GM18502 (cell line): Measurements from ENCODE around the gene ATP10B.
A peak's percentile ranks its signal among the peaks of the same experiment; 100 is the strongest.
"Not testable (repeated sequence)": the region's sequence is repeated elsewhere in the genome, so short reads cannot be mapped to it uniquely, and the experiment has no call there.

Experiments used
- ATAC-seq: cut with Tn5 transposase; IDR thresholded peaks from one replicate; pipeline ENCODE4 v1.9.1; 2021; ENCODE audit warnings: mild to moderate bottlenecking; ENCODE audit not compliant: unreplicated experiment, poor library complexity

ATP10B gene, protein sequence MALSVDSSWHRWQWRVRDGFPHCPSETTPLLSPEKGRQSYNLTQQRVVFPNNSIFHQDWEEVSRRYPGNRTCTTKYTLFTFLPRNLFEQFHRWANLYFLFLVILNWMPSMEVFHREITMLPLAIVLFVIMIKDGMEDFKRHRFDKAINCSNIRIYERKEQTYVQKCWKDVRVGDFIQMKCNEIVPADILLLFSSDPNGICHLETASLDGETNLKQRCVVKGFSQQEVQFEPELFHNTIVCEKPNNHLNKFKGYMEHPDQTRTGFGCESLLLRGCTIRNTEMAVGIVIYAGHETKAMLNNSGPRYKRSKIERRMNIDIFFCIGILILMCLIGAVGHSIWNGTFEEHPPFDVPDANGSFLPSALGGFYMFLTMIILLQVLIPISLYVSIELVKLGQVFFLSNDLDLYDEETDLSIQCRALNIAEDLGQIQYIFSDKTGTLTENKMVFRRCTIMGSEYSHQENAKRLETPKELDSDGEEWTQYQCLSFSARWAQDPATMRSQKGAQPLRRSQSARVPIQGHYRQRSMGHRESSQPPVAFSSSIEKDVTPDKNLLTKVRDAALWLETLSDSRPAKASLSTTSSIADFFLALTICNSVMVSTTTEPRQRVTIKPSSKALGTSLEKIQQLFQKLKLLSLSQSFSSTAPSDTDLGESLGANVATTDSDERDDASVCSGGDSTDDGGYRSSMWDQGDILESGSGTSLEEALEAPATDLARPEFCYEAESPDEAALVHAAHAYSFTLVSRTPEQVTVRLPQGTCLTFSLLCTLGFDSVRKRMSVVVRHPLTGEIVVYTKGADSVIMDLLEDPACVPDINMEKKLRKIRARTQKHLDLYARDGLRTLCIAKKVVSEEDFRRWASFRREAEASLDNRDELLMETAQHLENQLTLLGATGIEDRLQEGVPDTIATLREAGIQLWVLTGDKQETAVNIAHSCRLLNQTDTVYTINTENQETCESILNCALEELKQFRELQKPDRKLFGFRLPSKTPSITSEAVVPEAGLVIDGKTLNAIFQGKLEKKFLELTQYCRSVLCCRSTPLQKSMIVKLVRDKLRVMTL (N-terminal part only)

DNA sequence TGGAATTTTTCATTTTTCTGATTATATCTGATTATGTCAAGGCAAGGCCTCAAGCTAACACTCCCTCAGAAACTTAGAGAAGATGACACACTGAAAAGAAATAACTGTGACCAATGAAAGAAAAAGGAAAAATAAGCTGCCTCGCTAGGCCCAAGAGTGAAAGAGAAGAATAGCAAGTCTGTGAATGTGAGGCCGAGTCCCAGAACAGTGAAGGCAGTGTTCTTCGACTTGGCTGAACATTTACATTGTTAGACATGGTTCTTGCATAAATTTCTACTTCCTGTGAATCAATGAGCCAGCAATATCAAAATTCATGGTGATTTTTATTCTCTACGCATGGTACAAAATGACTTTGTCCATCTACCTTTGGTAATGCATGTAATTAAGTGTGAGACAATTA, at the start of gene ATP10B:
Gene ATP10B, minus strand, starts transcription at position 163 of the 400 bp plus-strand sequence. CDS start 164,137 bp downstream, outside the sequence.
- no peak for ATAC-seq

DNA sequence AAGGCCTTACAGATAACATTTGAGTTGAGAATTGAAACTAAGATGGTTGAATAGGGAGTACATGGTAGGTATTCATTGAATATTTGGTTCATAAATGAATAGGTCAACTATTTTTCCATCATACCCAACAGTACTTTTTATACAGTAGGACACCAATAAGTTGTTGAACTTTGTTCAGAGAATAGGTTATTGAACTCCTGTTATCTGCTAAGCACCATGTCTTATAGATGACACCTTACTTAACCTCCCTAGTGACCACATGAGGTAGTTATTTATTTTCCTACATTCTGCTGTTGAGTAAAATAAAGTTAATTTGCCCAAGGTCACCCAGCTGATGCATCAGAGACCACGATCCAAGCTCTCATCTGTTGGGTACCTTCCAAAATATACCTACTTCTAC, 49.6 kb upstream of the ATP10B start:
- no peak for ATAC-seq

DNA sequence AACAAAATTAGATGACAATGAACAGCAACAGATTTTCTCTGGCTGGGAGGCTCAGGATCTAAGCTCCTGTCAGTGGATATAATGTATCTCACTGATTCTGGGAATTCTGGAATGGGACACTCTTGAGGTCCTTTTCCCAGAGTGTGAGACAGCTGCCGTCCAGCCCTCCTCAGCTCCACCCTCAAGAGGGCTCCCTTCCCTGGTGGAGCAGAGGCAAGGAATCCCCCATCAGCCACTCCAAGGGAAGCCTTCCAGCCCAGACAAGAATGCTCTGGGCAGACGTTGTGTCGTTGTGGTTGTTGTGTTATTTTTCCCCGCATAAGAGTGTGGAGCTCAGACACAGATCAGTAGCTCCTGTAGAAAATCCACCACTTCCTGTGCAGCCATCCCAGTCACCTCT, 47.7 kb upstream of the ATP10B start:
- ATAC-seq, result no peak

DNA sequence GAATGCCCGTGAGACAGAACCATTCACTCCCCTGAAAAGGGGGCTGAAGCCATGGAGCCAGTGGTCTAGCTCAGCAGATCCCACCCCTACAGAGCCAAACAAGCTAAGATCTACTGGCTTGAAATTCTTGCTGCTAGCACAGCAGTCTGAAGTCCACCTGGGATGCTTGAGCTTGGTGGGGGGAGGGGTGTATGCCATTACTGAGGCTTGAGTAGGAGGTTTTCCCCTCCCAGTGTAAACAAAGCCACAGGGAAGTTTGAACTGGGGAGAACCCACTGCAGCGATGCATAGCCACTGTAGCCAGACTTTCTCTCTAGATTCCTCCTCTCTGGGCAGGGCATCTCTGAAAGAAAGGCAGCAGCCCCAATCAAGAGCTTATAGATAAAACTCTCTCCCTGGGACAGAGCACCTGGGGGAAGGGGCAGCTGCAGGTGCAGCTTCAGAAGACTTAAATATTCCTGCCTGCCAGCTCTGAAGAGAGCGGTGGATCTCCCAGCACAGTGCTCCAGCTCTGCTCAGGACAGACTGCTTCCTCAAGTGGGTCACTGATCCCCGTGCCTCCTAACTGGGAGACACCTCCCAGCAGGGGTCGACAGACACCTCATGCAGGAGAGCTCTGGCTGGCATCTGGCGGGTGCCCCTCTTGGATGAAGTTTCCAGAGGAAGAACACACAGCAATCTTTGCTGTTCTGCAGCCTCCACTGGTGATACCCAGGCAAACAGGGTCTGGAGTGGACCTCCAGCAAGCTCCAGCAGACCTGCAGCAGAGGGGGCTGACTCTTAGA, 41.4 kb upstream of the ATP10B start:
- not testable (repeated sequence) for ATAC-seq

DNA sequence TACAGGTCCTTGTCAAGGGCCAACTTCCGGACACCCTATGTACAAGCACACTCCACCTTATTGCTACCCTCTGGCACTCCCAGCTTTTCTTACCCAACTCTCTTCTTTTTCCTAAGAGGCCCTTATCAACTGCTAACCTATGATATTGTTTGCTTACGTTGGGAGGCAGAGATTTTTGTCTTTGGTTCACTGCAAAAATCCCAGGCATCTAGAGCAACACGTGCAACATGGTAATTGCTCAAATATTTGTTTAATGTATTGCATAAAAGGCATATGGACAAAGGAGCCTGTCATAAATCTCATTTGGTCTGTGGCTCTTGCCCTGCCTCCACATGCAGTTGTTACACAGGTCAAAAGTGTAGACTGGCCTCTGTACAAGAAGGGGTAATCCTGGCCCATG, 35.8 kb upstream of the ATP10B start:
- ATAC-seq, result no peak

DNA sequence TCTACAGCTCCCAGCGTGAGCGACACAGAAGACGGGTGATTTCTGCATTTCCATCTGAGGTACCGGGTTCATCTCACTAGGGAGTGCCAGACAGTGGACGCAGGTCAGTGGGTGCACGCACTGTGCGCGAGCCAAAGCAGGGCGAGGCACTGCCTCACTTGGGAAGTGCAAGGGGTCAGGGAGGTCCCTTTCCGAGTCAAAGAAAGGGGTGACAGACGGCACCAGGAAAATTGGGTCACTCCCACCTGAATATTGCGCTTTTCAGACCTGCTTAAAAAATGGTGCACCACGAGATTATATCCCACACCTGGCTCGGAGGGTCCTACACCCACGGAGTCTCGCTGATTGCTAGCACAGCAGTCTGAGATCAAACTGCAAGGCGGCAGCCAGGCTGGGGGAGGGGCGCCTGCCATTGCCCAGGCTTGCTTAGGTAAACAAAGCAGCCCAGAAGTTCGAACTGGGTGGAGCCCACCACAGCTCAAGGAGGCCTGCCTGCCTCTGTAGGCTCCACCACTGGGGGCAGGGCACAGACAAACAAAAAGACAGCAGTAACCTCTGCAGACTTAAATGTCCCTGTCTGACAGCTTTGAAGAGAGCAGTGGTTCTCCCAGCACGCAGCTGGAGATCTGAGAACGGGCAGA, 21.7 kb upstream of the ATP10B start:
- ATAC-seq, result not testable (repeated sequence)

DNA sequence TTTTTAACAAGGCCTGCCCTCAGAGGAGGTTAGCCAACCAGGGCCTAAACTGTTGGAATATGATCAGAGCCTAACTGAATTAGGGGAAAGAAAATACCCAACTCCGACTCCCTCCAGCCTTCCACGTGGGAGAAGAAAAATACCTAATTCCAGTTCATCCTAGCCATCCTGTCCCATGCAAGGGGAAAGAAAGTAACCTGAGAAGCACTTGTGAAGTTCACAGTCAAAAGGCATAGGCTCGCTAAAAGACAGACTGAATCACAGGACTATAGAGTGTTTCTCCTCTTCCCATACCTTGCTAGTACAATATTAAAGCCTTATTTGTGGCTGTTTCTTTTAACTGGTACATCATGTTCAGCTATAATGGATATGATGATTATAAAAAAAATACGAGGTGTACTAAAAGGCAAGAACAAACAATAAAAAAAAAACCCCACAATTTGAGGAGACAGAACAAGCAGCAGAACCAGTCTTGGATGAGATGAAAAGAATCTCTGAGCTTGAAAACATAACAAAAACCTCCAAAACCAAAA, 18.0 kb upstream of the ATP10B start:
- no peak for ATAC-seq

DNA sequence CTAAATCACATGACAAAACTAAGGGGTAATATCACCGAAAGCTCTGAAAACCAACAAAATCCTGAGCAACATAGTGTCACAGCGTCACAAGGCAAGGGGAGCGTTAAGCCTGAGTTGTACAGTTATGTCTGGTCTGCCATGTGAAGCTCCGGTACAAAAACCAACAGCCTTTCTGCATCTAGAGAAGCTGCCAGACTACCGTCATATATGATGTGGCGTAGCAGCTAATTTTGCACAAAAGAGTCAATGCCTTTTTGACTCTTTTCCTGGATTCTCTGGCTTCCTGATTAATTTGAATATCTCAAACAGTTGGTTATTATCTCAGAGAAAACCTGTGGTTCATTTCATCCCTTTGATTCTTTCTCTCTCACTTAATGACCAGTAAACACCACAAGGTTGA, 16.0 kb upstream of the ATP10B start:
- no peak for ATAC-seq

DNA sequence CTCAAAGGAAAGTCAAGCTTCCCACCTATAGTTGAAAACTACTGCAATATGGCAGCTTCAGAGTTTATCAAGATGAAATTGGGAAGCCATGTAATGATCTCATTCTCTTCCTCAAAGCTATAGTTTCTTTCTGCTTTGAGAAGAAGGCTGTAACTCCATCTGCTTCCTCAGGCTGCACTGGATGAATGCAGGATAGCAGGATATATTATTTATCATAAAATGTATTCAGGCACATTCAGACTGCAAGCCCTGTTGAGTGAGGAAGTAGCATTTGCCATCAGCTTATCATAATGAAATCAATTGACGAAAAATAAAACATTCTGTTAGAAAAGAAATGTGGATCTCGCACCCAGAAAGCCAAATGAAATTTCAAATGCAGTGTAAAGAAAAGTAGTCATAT, 560 bp downstream of the ATP10B start:
- ATAC-seq, result no peak

DNA sequence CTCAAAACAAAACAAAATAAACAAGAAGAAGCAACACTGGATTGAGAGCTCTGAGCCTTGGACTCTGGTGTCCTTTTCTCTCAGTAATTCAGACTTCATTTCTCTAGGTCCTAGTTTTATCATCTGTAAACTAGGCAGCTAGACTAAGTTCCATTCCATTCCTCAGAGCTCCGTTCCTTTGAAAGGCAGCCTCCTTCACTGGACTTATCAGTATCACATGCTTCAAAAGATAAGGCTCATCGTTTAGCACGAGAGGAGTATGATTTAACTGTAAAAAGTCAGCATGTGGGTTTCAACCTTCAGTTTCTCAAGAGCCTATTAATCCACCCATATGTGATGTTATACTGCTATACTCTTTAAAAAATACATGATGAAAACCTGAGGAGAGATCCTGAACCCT, 1.6 kb downstream of the ATP10B start:
- ATAC-seq, result no peak

DNA sequence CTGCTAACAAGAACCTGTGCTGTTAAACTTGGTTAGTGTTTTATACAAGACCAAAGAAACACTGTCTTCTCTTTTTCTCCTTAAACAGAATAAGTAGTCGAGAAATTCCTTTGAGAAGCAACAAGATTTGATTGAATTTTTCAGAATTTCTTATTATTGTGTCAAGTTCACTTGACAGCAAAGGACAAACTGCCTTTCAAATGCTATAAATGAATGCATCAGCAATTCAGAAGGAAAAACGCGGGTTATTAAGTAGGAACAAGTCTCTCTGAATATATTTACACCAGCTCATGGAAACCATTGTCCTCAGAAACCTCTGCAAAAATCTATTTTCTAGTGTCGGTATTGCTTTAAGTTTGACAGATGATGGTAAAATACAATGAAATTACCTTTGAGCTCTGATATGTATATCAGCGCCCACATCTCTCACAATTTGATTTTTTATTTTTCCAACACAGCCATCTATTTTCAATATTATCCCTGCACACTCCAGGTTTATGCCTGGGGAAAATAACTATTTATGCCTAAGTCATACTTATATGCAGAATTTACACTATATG, 4.4 kb downstream of the ATP10B start:
- no peak for ATAC-seq

DNA sequence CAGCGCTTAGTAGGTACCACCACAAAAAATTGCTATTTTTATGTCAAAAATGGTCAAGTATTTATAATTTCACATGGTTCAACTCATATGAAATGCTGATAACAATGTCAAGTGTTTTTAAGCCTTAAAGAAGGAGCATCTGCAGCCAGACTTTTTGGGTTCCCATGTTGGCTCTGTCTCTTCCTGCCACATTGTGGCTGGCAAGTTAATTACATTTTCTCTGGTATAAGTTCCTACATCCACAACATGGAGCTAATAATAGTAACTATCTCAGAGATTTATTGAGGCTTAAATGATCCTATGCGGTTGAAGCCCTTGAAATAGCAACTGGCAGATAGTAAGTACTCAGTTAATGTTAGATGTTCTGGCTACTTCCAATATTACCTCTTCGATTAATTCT, 5.4 kb downstream of the ATP10B start:
- no peak for ATAC-seq

DNA sequence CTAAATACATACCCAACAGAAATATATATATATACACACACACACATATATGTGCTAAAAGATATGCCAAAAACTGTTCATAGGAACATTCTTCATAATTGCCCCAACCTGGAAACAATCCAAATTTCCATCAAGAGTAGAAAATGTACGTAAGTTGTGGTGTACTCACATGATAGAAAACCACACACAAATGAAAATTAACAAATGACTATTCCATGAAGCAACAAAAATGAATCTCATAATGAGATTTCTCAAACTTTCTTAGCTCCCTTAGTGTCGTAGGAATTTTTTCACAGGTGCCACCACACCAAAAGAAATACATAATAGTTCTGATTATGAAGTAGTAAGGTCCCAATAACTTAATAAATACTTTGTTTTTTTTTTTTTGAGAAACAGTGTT, 7.8 kb downstream of the ATP10B start:
- ATAC-seq, result no peak

DNA sequence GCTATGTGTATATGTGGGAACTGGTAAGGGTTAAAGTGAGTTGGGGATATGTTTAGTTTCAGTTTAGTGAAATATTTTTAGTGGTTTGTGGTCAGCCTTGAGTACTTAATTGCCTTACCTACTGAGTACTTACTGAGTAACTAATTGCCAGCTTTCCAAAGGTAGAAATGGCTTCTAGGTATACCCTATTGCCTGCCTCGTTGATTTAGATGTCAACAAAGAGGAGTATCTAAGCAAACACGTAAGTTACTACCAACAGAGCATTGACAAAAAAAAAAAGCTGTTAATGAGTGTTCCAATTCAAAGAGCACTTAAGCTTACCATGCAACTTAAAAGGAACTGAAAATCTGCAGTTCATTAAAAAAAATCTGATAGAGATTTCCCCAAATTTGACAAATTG, 8.8 kb downstream of the ATP10B start:
- peak; percentile 97 for ATAC-seq

DNA sequence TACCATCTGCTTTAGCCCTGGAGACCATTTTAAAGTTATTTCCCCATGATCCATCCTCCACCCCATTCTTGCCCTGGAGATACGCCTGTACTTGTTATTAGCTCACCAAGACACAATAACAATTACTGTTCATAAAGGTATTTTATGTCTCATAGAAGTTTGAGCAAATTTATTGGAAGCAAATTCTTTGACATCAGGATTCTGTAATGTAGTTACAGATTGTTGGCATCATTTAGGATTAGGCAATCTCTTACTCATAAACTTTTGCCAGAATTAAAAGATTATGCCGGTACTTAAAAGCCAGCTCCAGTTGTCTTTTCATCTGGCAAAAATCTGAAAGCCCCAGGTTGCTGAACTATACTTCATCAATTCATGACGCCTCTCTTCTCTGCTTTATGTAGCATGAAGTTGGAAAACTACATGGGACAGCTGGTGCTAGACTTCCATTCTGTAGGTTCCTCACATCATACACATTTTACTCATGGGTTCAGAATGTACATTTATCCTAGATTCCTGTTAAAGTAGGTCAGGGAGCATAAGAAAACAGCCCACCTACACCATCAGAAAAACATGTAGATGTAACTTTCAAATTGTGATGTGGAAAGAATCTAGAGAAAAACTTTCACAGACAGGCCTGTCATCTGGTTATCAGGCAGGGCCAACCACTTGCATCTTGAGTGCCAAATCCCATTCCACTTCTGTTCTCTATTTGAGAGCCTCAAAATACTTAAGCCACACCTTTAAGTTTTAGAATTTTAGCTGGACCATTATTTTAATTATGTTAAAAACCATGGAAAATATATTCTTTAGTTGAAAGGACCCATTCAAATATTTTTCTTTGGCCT, 14.0 kb downstream of the ATP10B start:
- no peak for ATAC-seq

DNA sequence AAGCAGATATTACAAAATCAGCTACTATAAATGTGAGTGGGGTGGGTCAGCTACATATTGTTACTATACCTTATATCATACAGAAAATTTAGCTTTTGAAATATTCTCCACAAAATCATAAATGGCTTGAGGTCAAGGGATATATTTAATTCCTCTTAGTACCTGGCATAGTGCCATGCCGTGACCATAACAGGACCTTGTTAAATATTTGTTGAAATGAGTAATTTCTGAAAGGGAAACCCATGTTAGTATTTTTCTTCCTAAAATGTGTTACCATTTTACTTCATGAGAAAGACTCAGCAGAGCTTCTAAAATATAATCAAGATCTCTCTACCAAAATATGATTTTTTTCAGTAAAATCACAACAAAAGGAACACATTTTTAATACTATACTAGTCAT, 14.8 kb downstream of the ATP10B start:
- no peak for ATAC-seq

DNA sequence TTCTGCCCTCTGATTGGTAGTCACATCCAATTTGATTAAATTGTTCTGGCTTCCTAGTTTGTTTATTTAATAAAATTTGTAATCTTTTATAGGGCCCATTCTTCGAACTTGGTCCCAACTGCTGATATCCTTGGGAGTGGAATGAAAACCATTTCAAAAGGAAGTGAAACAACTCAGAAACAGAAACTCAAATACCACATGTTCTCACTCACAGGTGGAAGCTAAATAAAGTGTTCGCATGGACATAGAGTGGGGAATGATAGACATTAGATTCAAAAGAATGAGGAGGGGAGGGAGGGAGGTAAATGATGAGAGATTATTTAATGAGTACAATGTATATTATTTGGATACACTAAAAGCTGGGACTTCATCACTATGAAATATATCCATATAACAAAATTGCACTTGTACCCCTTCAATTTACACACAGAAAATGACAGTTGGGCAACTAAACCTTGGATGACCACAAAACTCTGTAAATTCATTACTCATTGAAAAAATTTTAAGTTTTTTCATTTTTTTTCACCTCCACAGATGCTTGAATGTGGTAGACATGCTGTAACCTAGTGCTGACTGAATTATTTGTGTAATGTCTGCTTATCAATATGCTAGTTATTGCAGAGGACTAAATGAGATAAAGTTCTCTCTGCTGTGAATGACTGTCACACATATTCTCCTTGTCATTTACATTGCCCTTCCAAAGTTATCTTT, 16.0 kb downstream of the ATP10B start:
- peak; percentile 59 for ATAC-seq

DNA sequence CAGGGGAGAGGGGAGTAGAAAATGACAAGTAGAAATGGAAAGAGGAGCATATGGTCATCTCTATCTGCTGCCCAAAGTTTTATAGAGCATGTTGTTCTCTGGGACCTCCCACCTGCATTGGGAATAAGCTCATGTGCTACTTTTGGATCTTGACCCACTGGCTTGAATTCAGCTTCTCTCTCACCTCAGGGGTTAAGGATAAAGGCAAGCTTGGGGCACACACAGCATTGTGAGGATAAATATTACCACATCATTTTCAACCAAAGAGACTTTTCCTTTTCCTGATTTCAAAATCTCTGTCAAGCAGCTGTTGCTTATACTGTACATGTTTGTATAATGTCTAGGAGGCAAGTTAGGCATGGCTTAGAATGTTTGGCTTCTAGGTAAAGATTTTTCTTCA, 16.6 kb downstream of the ATP10B start:
- peak; percentile 18 for ATAC-seq
